CD4-positive, alpha-beta T cell treated with Interleukin-6 at 100 ng/mL for 8 hours (primary cell): Measurements from ENCODE around the gene HIBCH.
"Not testable (repeated sequence)": the region's sequence is repeated elsewhere in the genome, so short reads cannot be mapped to it uniquely, and the experiment has no call there.

ENCODE experiments used
- DNase-seq: peaks from one replicate; pipeline ENCODE4 v3.0.0-alpha.2; 2020; ENCODE audit warnings: mixed read lengths, low spot score

The HIBCH gene

DNA sequence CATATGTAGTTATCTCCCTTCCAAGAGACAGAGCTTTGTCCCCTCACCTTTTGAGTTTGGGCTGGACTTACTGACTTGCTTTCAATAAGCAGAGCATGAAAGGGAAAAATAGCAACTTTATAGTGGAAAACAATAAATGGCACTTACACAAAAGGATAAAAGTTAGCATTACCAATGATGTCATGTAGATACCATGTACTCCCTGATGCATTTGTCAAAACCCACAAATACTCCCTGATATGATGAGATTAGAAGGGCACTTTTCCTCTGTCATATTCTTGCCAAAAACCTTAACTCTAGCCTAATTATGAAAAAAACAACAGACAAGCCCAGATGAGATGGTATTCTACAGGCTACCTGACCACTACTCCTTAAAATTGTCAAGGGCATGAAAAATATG lies 16.0 kb downstream of the HIBCH start:
- no peak for DNase-seq

GRCh38 chr2:190302052-190302451 lies 17.6 kb downstream of the HIBCH start:
- DNase-seq, result no peak

- no peak for DNase-seq
Measured at GRCh38 chr2:190301032-190301431, 18.6 kb downstream of the HIBCH start.

DNA sequence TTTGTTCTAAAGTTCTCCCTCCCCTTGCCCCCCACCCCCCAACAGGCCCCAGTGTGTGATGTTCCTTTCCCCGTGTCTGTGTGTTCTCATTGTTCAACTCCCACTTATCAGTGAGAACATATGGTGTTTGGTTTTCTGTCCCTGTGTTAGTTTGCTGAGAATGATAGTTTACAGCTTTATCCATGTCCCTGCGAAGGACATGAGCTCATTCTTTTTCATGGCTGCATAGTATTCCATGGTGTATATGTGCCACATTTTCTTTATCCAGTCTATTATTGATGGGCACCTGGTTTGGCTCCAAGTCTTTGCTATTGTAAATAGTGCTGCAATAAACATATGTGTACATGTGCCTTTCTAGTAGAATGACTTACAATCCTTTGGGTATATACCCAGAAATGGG lies 21.7 kb downstream of the HIBCH start:
- not testable (repeated sequence) for DNase-seq

- no peak for DNase-seq
Measured at GRCh38 chr2:190283783-190284182, 35.8 kb downstream of the HIBCH start.

DNA sequence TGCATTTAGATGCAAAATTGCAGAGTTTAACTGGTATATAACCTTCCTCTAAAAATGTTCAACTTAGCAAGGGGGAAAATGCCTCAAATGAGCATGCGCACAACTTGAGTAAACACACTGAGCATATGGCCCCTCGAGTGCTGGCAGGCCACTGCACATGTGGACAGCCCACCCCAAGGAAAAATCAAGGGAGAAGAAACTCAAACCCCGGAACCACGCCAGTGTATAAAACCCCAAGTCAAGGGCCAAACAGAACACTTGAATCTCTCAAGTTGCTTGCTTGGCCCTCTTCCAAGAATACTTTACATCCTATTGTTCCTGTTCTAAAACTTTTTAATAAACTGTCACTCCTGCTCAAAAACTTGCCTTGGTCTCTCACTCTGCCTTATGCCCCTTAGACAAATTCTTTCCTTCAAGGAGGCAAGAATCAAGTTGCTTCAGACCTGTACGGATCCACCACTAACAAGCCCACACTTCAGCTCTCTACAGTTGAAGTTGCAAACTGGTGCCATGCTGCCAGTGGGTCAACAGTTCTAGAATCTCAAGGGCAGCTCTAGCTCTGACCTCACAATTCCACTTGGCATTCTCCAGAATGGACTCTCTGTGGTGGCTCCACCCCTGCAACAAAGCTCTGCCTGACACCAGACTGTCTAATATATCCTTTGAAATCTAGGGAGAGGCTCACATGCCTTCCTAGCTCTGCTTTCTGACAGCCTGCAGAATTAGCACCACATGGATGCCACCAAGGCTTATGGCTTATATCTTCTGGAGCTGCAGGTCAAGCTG lies 38.9 kb downstream of the HIBCH start:
- no peak for DNase-seq

- not testable (repeated sequence) for DNase-seq
Measured at GRCh38 chr2:190279256-190280134, 40.1 kb downstream of the HIBCH start.

- DNase-seq, result no peak
Measured at GRCh38 chr2:190277234-190278112, 42.2 kb downstream of the HIBCH start.

- DNase-seq, result no peak
Measured at GRCh38 chr2:190272457-190272842, 47.2 kb downstream of the HIBCH start.

DNA sequence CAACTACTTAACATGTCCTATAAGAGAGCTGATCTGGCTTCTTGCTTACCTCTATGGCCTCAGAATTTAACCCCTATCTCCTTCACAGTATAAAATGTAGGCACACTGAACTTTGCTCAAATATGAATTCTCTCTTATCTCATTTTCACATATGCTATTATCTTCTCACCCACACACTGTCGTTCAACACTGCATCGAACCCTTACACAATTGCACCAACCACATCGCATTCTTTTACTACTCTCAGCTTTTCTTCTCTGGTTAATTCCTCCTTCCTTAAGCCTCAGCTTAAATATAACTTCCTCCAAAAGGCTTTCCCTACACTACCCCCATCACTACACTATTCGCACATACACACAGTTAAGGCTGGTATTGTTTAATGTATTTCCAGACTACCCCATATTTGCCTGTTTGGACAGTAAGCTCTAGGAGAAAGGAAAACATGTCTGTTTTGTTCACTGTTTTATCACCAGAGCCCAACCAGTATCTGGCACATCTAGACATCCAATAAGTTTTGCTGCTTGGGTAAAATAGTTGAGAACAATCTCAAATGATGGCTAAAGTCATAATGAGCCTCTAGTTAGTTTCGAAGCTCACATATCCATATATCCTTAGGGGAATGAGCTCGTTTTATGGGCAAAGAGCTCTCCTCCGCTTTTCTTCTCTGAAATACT lies 47.7 kb downstream of the HIBCH start:
- DNase-seq, result no peak

GRCh38 chr2:190270298-190270697 lies 49.3 kb downstream of the HIBCH start:
- DNase-seq, result no peak

GRCh38 chr2:190269699-190270098 lies 49.9 kb downstream of the HIBCH start:
- DNase-seq, result not testable (repeated sequence)

- no peak for DNase-seq
Measured at GRCh38 chr2:190267302-190267701, 52.3 kb downstream of the HIBCH start.

GRCh38 chr2:190266314-190266713 lies 53.3 kb downstream of the HIBCH start:
- no peak for DNase-seq

DNA sequence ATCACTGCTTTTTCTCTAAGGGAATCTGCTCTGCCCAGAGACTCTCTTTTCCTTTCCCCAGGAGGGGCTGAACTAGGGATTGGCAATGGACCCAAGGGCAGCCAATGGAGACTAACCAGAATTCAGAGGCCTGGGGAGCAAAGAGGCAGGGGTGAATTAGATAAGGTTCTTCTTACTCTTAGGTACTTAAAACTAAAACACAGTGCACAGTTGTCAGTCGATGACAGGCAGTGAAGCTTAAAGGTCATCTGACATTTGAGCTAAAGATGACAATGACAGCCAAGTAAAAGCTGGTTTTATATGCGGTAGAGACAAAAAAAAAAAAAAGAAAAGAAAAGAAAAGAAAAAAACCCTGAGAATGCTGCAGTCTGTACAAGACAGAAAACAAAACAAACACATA lies 57.8 kb downstream of the HIBCH start:
- no peak for DNase-seq

- DNase-seq, result no peak
Measured at GRCh38 chr2:190256087-190256486, 63.5 kb downstream of the HIBCH start.

DNA sequence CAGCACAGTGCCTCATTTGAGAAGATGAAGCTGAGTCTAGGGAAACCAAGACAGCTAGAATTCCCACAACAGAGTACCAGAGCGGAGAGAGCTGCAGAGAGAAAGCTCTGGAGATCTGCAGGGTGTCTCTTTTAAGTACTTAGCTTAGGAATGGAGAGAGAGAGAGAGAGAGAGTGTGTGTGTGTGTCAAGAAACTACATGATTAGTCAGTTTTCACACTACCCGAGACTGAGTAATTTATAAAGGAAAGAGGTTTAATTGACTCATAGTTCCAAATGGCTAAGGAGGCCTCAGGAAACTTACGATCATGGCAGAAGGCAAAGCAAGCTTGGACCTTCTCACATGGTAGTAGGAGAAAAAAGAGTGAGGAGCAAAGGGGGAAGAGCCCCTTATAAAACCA lies 64.0 kb downstream of the HIBCH start:
- no peak for DNase-seq

DNA sequence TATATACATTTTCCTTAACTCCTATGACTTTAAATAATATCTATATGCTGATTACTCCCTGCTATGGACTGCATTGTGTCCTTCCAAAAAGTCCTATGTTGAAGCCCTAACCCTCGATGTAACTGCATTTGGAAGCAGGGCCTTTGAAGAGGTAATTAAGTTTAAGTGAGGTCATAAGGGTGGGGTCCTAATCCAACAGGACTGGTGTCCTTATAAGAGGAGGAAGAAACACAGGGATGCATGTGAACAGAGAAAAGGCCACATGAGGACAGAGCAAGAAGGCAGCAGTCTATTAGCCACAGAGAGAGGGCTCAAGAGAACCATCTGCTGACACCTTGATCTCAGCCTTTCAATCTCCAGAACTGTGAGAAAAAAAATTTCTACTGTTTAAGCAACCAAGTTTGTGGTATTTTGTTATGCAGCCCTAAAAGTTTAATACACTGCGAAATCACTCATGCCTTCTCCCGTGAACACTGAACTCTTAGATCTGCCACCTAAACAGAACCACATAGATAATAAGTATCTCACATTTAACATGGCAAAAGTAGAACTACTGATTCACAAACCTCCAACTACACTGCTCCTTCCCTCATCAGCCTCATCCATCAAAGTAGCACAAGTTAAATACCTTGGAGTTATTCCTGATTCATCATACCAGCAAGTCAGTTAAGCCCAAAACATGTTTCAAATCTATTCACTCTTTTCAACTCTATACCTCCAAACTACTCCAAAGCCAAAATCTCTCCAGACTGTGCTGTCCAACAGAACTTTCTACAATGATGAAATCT lies 65.4 kb downstream of the HIBCH start:
- DNase-seq, result no peak

GRCh38 chr2:190250421-190250820 lies 69.2 kb downstream of the HIBCH start:
- DNase-seq, result no peak

GRCh38 chr2:190235551-190236075 lies 84.0 kb downstream of the HIBCH start:
- no peak for DNase-seq

- DNase-seq, result no peak
Measured at GRCh38 chr2:190235101-190235500, 84.5 kb downstream of the HIBCH start.
